Right renal cortex interstitium (tissue), 3 donors: ENCODE data around the gene PPP1CA. TPM values are rescaled to one million over a fixed set of nuclear protein-coding genes. Genes with fewer than 3 reads are reported as not detected.

Source experiments
- DNase-seq, 3 donors: peaks; one replicate each; pipeline ENCODE4 v3.0.0-alpha.2; 2013; ENCODE audit warnings: low read depth in 3 of 3, low spot score in 2 of 3
- polyA plus RNA-seq, 3 donors: library from polyadenylated mRNA; unstranded; fragments of 120-200 nt; gene quantifications; one replicate each; pipeline ENCODE4 v1.2.1, GENCODE V29; 2013; ENCODE audit not compliant: insufficient read length in 3 of 3

Gene PPP1CA
- polyA plus RNA-seq, 3 donors: 132 to 171 (median 159) TPM

DNA sequence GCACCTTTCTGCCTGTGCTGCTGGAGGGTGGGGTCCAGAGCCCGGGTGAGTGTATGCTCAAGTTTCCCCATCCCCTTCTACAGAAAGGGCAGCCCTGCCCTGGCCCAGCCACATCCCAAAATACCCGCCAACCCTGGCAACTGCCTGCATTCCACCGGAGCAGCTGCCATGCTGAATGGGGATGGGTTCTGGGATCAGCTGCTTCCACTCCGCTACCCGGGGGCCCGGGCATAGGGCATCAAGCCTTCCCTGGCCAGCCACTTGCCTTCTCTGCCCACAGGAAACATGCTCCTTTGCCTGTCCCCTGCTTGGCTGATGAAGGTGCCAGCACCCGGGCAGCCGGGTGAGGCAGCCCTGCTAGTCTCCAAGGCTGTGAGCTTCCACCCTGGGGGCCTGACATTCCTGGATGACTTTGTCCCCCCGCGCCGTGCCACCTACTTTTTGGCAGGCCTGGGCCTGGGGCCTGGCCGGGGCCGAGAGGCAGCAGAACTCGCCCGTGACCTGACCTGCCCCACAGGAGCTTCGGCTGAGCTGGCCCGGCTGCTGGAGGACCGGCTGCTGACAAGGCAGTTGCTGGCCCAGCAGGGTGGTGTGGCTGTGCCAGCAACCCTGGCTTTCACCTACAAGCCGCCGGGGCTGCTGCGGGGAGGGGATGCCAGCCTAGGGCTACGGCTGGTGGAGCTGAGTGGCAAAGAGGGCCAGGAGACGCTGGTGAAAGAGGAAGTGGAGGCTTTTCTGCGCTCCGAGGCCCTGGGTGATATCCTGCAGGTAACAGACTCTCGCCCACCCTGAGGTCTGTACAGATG, 17.0 kb upstream of the PPP1CA start:
- DNase-seq: no peak

DNA sequence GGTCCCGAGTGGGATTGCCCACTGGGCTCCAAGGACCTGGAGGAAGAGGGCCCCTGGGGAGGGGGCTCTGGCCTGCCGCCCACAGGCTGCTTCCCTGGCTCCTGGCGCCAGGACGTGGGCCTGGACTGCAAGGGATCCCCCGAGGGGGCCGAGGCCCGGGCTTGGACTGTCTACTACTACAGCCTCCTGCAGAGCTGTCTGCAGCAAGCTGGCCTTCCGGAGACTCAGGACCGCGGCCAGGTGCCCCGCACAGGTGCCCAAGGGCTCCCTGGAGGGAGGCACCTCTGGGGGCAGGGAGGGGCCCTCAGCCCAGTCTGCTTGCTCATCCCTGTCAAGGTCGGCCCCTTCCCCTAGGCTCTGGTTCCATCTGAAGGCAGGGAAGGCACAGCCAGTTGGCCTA, 15.8 kb upstream of the PPP1CA start:
- DNase-seq: no peak

DNA sequence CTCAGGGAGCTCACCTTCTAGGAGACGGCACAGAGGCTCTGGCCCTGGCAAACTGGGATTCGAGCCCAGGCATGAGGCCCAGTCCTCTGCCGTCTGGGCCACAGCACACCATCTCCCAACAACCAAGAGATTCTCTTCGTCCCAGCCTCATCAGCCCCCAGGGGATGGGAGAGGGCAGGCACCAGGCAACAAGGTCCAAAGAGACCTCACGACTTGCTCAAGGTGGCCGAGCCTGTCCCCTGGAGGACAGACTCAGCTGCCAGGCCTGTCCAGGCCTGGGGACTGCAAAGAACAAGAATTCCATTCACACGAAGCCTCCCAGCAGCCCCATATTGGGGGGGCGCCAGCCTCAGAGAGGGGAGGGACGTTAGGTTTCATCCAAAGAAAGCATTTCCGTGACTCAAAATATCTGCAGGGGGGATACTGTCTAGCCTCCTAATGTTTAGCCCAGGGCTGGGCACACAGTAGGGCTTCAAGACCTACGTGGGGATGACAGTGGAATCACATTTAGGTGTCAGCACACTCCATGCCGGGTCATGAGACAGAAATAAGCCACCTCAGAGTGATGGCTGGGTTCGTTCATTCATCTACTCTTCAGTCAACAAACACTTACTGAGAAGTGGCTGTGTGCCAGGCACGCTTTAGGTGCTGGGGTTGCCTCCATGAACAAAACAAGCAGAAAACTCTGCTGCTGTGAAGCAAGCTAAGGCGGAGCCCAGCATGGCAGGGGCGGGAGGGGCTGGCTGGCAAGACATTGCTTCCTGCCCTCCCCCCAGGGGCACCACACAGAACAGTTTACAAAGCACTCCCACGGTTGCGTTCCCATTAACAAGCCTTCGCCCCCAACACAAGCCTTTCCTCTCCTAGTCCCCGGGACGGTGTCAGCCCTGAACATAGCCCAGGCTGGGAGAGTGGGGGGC, 15.0 kb upstream of the PPP1CA start:
- DNase-seq: no peak

DNA sequence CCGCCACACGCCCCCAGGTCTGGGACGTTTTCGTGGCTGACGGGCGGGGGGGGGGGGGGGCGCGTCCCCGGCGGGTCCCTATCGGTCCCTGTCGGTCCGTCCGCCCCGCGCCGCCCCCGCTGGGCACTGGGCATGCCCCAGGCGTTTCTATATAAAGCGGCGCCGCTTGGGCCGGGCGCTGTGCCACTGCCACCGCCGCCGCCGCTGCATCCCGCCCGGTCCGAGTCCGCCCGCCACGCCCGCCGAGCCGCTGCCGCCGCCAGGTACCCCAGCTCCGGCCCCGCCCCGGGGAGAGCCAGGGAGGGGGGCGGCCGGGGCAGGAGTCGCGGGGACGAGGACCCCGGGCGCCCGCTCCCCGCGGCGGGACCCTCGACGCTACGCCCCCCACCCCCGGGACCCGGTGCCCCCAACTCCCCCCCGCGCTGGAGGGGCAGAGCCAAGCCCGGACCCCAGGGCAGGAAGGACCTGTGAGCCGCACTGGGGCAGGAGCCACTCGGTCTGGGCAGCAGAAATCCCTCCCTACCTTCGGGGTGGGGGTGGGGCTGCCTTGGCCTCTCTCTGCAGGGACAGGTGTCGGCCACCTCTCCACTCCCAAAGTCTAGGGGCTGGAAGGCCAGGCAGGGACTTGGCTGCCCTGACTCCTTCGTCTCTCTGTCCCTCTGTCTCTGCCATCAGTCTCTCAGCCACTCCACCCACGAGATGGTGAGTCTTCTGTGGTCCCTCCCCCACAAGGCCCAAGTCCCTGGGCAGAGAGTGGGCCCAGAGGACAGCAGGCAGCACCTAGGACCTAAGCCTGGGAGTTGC, 14.0 kb upstream of the PPP1CA start, which contains the start of gene CARNS1:
Gene CARNS1, plus strand, starts transcription at position 178 of the 804 bp plus-strand sequence. Its CDS starts 522 bp downstream, at position 700.
- DNase-seq: no peak

DNA sequence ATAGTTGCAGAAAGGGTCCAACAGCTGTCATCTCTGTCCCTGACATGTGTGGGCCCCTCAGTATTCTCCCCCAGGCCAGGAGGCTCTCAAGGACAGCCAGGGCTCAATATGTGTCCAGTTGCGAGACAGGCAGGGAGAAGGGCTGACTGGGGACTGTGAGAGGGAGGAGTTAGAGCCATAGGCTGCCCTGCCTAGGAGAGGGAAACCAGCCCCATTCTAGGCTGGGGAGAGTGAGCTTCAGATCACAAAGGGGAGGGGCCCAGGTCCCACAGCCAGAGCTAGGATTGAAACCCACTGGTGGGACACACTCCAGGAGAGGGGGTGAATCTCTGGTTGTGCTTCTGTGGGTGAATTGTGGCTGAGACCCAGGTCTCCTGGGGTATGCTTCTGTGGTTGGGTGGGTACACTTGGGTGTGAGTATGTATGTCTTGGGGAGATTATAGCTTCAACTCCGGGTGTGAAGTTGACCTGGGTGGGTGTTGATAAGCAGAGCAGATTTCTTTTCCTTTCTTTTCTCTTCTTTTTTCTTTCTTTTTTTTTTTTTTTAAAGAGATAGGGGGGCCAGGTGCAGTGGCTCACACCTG, 11.7 kb upstream of the PPP1CA start:
- no peak for DNase-seq

DNA sequence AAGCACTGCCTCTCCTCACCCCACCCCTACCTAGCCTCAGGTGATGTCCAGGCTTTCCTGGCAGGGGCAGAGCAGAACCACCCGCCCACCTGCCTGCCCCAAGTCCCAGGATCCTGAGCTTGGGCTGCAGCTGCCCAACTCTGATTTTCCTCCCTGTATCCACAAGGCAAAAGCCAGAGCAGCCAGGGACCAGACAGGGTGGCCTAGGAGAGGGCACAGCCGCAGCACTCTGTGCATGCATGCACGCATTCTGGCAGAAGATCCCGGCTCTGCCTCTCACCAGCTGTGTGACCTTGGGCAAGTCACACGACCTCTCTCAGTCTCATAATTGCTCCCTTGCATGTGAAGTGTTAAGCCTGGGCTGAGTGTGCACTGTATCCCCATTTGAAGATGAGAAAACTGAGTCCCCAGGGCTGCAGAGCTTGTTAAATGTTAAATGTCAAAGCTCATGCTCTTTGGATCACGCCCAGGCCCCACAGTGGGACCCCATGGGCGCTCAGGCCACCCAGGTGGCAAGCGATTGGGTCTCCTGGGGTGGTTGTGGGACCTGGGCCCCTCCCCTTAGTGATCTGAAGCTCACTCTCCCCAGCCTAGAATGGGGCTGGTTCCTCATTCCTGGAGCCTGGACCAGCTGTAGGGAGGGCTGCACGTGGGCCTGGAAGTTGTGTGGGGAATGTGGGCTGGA, 11.0 kb upstream of the PPP1CA start:
- DNase-seq: no peak

GRCh38 chr11:67411785-67412152, 10.1 kb upstream of the PPP1CA start:
- DNase-seq: no peak

GRCh38 chr11:67410984-67411784, 9.5 kb upstream of the PPP1CA start:
- DNase-seq: no peak

- no peak for DNase-seq
These were observed 8.7 kb upstream of the PPP1CA start for GRCh38 chr11:67410369-67410831.

GRCh38 chr11:67409781-67410368, 8.2 kb upstream of the PPP1CA start:
- no peak for DNase-seq

GRCh38 chr11:67409261-67409666, 7.6 kb upstream of the PPP1CA start:
- no peak for DNase-seq

DNA sequence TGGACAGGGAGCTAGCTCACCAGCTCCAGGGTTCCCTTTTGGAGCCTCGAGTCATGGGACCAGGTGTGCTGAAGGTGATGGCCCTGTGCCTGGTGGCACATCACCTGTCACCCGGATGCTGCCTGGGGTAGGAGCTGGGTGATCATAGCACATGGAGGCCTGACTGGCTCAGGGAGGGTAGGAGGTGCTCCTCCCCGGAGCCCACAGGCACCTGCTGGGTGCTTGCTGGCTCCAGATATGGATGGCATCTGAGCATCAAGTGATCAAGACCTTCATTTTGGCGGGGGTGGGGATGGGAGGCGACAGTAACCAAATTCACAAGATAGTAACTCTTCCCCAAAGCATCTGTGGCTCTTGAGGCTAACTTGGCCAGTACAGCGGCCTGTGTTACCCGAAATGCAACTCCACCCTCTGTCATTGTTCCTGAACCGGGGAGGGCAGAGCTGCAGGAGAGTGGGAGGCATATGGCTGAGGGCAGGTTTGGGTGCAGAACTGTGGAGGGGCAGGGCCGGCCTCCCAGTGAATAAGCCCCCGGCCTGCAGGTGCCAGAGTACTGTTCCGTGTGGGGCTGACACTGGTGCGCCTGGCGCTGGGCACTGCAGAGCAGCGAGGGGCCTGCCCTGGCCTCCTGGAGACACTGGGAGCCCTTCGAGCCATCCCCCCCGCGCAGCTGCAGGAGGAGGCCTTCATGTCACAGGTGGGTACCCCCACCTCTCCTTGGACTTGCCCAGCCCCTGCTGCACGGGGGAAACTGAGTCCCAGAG, 7.0 kb upstream of the PPP1CA start:
- DNase-seq: no peak

- DNase-seq: no peak
These were observed 6.1 kb upstream of the PPP1CA start for GRCh38 chr11:67407688-67408163.

- no peak for DNase-seq
These were observed 5.5 kb upstream of the PPP1CA start for GRCh38 chr11:67406969-67407687.

- DNase-seq: no peak
These were observed 4.8 kb upstream of the PPP1CA start for GRCh38 chr11:67406420-67406968.

DNA sequence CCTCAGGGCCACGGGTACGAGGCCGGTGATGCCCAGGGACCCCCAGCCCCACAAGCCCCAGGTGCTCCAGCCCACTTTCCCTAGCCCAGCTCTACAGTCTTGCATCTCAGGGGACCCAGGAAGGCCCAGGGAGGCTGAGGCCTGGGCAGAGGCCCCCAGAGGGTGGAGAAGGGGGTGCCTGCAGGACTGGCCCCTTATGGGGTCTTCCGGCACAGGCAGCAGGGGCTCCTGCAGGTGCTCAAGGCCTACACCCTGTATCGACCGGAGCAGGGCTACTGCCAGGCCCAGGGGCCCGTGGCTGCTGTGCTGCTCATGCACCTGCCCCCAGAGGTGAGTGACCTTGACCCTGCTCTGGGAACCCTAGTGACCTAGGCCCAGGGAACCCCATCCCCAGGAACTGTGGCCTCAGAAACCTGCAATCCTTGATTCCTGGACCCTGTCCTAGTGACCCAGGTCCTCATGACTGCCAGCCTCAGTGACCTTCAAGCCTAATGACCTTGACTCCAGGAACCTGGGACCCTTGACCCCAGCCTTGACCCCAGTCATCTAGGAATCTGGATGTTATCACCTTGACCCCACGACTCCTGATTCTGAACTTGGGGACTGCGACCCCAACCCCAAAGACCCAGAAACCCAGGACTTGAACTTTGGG, 4.2 kb upstream of the PPP1CA start:
- no peak for DNase-seq
